Endothelial cell of umbilical vein (primary cell): ENCODE results near the gene ARHGAP27. TPM values are rescaled to one million over a fixed set of nuclear protein-coding genes. Genes with fewer than 3 reads are reported as not detected.
"Not testable (repeated sequence)": the region's sequence is repeated elsewhere in the genome, so short reads cannot be mapped to it uniquely, and the experiment has no call there.

Experiments
- BruUV-seq: library from RNA; stranded (reverse); fragments of 400-500 nt; replicated peaks from 2 replicates; lab custom pipeline; 2021; lab: Mats Ljungman, UMichigan
- CTCF ChIA-PET: fragments of 300-600, 350-600 bp; sonication (Branson Sonifier 250); formaldehyde crosslinking; loops from one replicate; lab custom pipeline; 2021; ENCODE audit warnings: antibody characterized with exemption, inconsistent platforms; lab: Charles Lee
- POLR2A ChIA-PET: fragments of 300-600, 350-600 bp; sonication (Branson Sonifier 250); formaldehyde crosslinking; loops from one replicate; lab custom pipeline; 2021; ENCODE audit warnings: antibody characterized with exemption, inconsistent platforms; lab: Charles Lee
- DNase-seq: peaks from one replicate; pipeline ENCODE4 v3.0.0-alpha.2; 2011; ENCODE audit warnings: low read depth, low spot score
- FAIRE-seq: peaks from 2 replicates; lab custom pipeline; 2011; peaks lifted over from hg19 to GRCh38; lab: Jason Lieb, UNC
- H2AFZ ChIP-seq: 2 replicates; pipeline ENCODE4 v1.6.0; 2012; ENCODE audit warnings: low read depth, low read length, control low read depth, inconsistent platforms
- H3K27ac ChIP-seq: 2 replicates; pipeline ENCODE4 v1.5.1; 2011; ENCODE audit warnings: low read depth, mild to moderate bottlenecking, control low read depth, low read length, moderate library complexity; ENCODE audit not compliant: insufficient read depth
- H3K27me3 ChIP-seq, 2 experiments: 2 replicates each; pipeline versions ENCODE4 v1.6.0 to v1.6.1; 2011; ENCODE audit warnings: low read length in 2 of 2, mixed read lengths in 1 of 2; ENCODE audit not compliant: control insufficient read depth in 2 of 2, insufficient read depth in 2 of 2
- H3K36me3 ChIP-seq, 2 experiments: 2 replicates in 1 of 2; 3 replicates in 1 of 2; pipeline ENCODE4 v1.5.1; 2011; ENCODE audit warnings: low read length in 2 of 2, mild to moderate bottlenecking in 1 of 2, moderate library complexity in 1 of 2; ENCODE audit not compliant: control insufficient read depth in 2 of 2, insufficient read depth in 2 of 2; ENCODE audit errors: extremely low read depth in 1 of 2
- H3K4me1 ChIP-seq: 3 replicates; pipeline ENCODE4 v1.5.1; 2011; ENCODE audit warnings: mild to moderate bottlenecking, low read length; ENCODE audit not compliant: control insufficient read depth, insufficient read depth; ENCODE audit errors: extremely low read depth
- H3K4me2 ChIP-seq: 2 replicates; pipeline ENCODE4 v1.6.1; 2011; ENCODE audit warnings: low read length, control low read depth, mixed read lengths; ENCODE audit not compliant: insufficient read depth
- H3K4me3 ChIP-seq, 3 experiments: fragments of 200-600 bp in 1 of 3; sonication (generic), shearing (Covaris generic) in 1 of 3; replicated peaks in 1 of 3; 2 replicates each; pipeline ENCODE4 v1.5.1; 2011 to 2016; ENCODE audit warnings: control low read depth in 3 of 3, low read length in 3 of 3, mild to moderate bottlenecking in 2 of 3, inconsistent platforms in 1 of 3, low read depth in 1 of 3, moderate library complexity in 1 of 3; ENCODE audit not compliant: insufficient read depth in 1 of 3
- H3K79me2 ChIP-seq: 2 replicates; pipeline ENCODE4 v1.6.0; 2012; ENCODE audit warnings: low read length, inconsistent platforms; ENCODE audit not compliant: control insufficient read depth, insufficient read depth
- H3K9ac ChIP-seq: replicated peaks from 2 replicates; pipeline ENCODE3; 2011; ENCODE audit warnings: low read length, control low read depth; ENCODE audit not compliant: insufficient read depth; ENCODE audit errors: extremely low read depth
- H3K9me1 ChIP-seq: replicated peaks from 3 replicates; pipeline ENCODE4 v1.6.0; 2011; ENCODE audit warnings: mild to moderate bottlenecking, low read length; ENCODE audit not compliant: control insufficient read depth, insufficient read depth; ENCODE audit errors: extremely low read depth
- H3K9me3 ChIP-seq: replicated peaks from 2 replicates; pipeline ENCODE4 v1.5.1; 2012; ENCODE audit warnings: low read length, inconsistent platforms; ENCODE audit not compliant: control insufficient read depth, insufficient read depth
- H4K20me1 ChIP-seq: replicated peaks from 2 replicates; pipeline ENCODE3; 2011; ENCODE audit warnings: mild to moderate bottlenecking, low read length; ENCODE audit not compliant: control insufficient read depth, insufficient read depth; ENCODE audit errors: extremely low read depth
- EZH2 ChIP-seq: IDR thresholded peaks from 2 replicates; pipeline ENCODE4 v1.6.1; 2012; ENCODE audit warnings: borderline replicate concordance, low read depth, mild to moderate bottlenecking, moderate library complexity, low read length, inconsistent platforms; ENCODE audit not compliant: severe bottlenecking
- FOS ChIP-seq: IDR thresholded peaks from 2 replicates; pipeline ENCODE4 v1.6.1; 2011; ENCODE audit warnings: mild to moderate bottlenecking, low read length, moderate library complexity, borderline replicate concordance; ENCODE audit not compliant: insufficient read depth
- GATA2 ChIP-seq: IDR thresholded peaks from 2 replicates; pipeline ENCODE4 v1.7.0; 2011; ENCODE audit warnings: low read depth, mild to moderate bottlenecking, moderate library complexity, mixed read lengths, low read length; ENCODE audit not compliant: insufficient read length, insufficient read depth
- JUN ChIP-seq: IDR thresholded peaks from 2 replicates; pipeline ENCODE4 v1.6.1; 2011; ENCODE audit warnings: borderline replicate concordance, low read depth; ENCODE audit not compliant: insufficient read length, insufficient read depth
- MYC ChIP-seq: IDR thresholded peaks from one replicate; pipeline ENCODE4 v1.6.1; 2011; ENCODE audit warnings: mild to moderate bottlenecking, low read depth, low read length
- POLR2A ChIP-seq: IDR thresholded peaks from 2 replicates; pipeline ENCODE4 v1.6.1; 2012; ENCODE audit warnings: low read depth, mild to moderate bottlenecking, control low read depth, low read length
- POLR2AphosphoS5 ChIP-seq: IDR thresholded peaks from 2 replicates; pipeline ENCODE4 v1.6.1; 2012; ENCODE audit warnings: low read depth, mild to moderate bottlenecking, control low read depth, low read length, moderate library complexity; ENCODE audit not compliant: insufficient read depth
- dilution Hi-C: fragments of 300-500 bp; cut with MboI; formaldehyde crosslinking; loops from one replicate; pipeline ENCODE4 v1.15.0; 2019; ENCODE audit warnings: low sequenced_read_pairs; ENCODE audit not compliant: extremely low pct_ligation_motif_present
- intact Hi-C: fragments of 100-400 bp; cut with micrococcal nuclease; formaldehyde crosslinking; loops from one replicate; pipeline ENCODE4 v1.10.0; 2022
- polyA plus RNA-seq, 4 experiments: library from polyadenylated mRNA; depleted of rRNA in 3 of 4; stranded (reverse) in 3 of 4; unstranded in 1 of 4; fragments of >200 nt; gene quantifications; 2 replicates each; pipeline versions ENCODE4 v1.2.1 to v1.2.3, GENCODE V29; 2011 to 2012; ENCODE audit warnings: missing spikeins in 1 of 4
- total RNA-seq: library from RNA; stranded (reverse); gene quantifications from 2 replicates; pipeline ENCODE4 v1.2.3, GENCODE V29; 2021
- TF ChIP-seq, protein P1 (sequence below), 2 donors: IDR thresholded peaks; 1 replicate in 1 of 2; 2 replicates in 1 of 2; pipeline ENCODE4 v1.5.1; 2011; ENCODE audit warnings: low read length in 2 of 2, mild to moderate bottlenecking in 2 of 2, moderate library complexity in 2 of 2, control low read depth in 1 of 2, inconsistent platforms in 1 of 2, low read depth in 1 of 2; ENCODE audit not compliant: insufficient read depth in 1 of 2; ENCODE audit errors: extremely low read depth in 1 of 2
- TF ChIP-seq, protein P2 (sequence below): IDR thresholded peaks from 2 replicates; pipeline ENCODE4 v1.6.1; 2011; ENCODE audit not compliant: insufficient read depth, insufficient read length

ARHGAP27 gene
- total and polyA plus RNA-seq, 2 donors (not counting 3 experiments of a cell fraction or from before 2014, with no cell fraction given) = 21.0 to 47.0 TPM

DNA sequence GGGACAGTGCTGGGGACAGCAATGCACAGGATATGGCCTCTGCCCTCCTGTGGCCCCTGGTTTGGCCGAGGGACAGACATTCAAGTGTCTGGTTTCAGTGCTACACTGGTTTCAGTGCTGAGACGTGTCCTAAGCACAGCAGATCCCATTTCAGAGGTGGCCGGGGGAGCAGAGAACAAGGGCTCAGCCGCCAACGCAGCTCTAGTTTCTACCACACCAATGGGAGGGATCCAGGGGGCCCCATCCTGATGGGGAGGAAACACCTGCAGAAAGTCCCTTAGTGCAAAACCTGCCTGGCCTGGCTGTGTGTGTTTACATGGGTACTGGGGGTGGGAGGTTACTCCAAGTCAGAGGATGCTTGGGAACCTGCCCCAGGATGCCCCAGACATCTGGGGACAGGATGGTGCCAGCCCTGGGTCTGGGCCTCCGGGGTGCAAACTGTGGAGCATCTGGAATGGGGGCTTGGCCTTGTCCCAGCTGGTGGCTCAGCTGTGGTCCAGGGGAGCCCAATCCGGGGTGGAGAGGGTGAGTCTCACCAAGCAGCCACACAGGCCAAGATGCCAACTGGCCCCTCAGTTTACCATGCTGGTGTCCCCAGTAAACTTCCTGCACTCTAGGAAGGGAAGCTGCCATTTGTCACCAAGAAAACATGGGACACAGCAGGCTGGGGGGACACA lies 8.3 kb upstream of the ARHGAP27 start:
- intact Hi-C loops, POLR2A ChIA-PET, H4K20me1 ChIP-seq, H3K4me3 ChIP-seq, H3K9me3 ChIP-seq, H3K4me2 ChIP-seq, H3K9me1 ChIP-seq, H3K36me3 ChIP-seq, H2AFZ ChIP-seq, FAIRE-seq, BruUV-seq, H3K79me2 ChIP-seq, H3K9ac ChIP-seq, H3K27me3 ChIP-seq, dilution Hi-C loops: not testable (repeated sequence)
- peaks cover 20% of the 10 kb centered on the region for H3K4me1 ChIP-seq
- CTCF ChIA-PET = interaction anchor here (1.0 kb wide), 1 partner anchor 13 kb away, joined by 3 read pairs; no protein-coding TSS in a partner anchor
- H3K27ac ChIP-seq = peak overlapping the region; percentile 8
- peak; percentile 76 for DNase-seq

DNA sequence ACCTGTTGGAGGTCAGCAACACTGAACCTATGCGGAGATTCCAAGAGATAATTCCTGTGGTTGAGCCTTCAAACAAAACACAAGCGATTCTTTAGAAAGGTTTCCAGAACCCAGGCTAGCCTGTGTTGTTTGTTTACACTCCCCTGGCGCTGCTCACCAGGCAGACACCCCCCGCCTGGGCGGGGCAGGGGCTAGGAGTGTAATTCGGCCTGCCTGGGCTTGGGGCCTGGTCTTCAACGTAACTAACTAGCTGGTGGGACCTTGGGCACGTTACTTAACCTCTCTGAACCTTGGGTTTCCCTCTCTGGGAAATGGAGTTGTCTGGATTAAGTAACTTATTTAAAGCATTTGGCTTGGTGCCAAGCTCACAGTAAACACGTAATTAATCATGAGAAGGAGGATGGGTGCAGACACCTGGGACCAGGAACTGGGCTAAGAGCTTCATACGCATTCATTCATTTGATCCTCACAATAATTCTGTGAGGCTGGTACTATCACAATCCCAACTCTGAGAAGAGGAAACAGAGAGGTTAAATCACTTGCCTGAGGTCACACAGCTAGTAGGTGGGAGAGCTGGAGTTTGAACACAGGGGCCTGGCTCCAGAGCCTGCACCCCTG lies 7.6 kb upstream of the ARHGAP27 start:
- Histone ChIP-seq H3K27me3 (no peaks in the 10 kb centered on the region), H3K79me2 (no peaks in the 10 kb centered on the region), H3K36me3 (peaks cover 0 to 6% of the 10 kb centered on the region in 2 experiments), H3K9ac (no peak overlapping the region), H2AFZ (no peak overlapping the region), H4K20me1 (no peaks in the 10 kb centered on the region), H3K4me1 (peaks cover 20% of the 10 kb centered on the region), H3K4me3 (no peak overlapping the region), H3K9me1 (no peaks in the 10 kb centered on the region), H3K4me2 (no peak overlapping the region), H3K9me3 (no peaks in the 10 kb centered on the region), H3K27ac (peak overlapping the region; percentile 8)
- BruUV-seq = no TSS peak
- no peak for TF ChIP-seq GATA2
- TF ChIP-seq, protein P1, sequence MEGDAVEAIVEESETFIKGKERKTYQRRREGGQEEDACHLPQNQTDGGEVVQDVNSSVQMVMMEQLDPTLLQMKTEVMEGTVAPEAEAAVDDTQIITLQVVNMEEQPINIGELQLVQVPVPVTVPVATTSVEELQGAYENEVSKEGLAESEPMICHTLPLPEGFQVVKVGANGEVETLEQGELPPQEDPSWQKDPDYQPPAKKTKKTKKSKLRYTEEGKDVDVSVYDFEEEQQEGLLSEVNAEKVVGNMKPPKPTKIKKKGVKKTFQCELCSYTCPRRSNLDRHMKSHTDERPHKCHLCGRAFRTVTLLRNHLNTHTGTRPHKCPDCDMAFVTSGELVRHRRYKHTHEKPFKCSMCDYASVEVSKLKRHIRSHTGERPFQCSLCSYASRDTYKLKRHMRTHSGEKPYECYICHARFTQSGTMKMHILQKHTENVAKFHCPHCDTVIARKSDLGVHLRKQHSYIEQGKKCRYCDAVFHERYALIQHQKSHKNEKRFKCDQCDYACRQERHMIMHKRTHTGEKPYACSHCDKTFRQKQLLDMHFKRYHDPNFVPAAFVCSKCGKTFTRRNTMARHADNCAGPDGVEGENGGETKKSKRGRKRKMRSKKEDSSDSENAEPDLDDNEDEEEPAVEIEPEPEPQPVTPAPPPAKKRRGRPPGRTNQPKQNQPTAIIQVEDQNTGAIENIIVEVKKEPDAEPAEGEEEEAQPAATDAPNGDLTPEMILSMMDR (IDR thresholded peaks at IDR 0.05; ENCODE audit: extremely low read depth in 1 of 2, insufficient read depth in 1 of 2, low read depth in 1 of 2, low read length in 2 of 2) = no peak
- no peak for TF ChIP-seq FOS
- TF ChIP-seq, protein P2, sequence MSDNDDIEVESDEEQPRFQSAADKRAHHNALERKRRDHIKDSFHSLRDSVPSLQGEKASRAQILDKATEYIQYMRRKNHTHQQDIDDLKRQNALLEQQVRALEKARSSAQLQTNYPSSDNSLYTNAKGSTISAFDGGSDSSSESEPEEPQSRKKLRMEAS = no peak
- TF ChIP-seq EZH2 = no peak
- no peak for TF ChIP-seq MYC
- TF ChIP-seq POLR2A = no peak
- TF ChIP-seq POLR2AphosphoS5 = no peak
- no peak for TF ChIP-seq JUN
- POLR2A ChIA-PET = no interaction called here
- DNase-seq (peak; percentile 55), FAIRE-seq (peak; percentile 58)
- intact Hi-C loops = no loop called here
- dilution Hi-C loops = no loop called here
- CTCF ChIA-PET = no interaction called here
